Measurements from ENCODE around the gene OR51I1.

OR51I1 gene, protein sequence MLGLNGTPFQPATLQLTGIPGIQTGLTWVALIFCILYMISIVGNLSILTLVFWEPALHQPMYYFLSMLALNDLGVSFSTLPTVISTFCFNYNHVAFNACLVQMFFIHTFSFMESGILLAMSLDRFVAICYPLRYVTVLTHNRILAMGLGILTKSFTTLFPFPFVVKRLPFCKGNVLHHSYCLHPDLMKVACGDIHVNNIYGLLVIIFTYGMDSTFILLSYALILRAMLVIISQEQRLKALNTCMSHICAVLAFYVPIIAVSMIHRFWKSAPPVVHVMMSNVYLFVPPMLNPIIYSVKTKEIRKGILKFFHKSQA

DNA sequence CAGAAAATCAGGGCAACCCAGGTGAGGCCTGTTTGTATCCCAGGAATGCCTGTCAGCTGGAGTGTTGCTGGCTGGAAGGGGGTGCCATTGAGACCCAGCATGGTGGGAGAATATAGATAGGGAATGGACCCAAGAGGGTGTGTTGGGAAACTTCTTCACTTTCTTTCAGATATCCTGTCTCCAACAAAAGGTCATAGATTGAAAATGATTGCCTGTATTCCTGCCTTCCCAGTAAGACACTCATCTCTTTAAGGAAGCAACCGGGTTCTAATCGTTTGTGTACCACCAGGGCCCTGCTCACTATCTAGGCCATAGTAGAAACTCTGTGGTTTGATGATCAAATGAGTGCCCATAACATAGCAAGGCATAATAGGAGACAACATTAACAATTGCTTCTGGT lies at the start of gene OR51I1:
OR51I1 (minus strand) TSS at position 101 of the 400 bp plus-strand sequence; CDS start at position 101, 0 bp downstream.
- TF ChIP-seq CTCF (IDR thresholded peaks at IDR 0.05) (no peak), ZFX (IDR thresholded peaks at IDR 0.05; ENCODE audit: borderline replicate concordance) (no peak)
- H3K27ac ChIP-seq = no peak within 1 kb of the TSS

GRCh38 chr11:5489576-5490357 lies 48.5 kb upstream of the OR51I1 start:
- TF ChIP-seq CTCF (IDR thresholded peaks at IDR 0.05) (no peak), ZFX (IDR thresholded peaks at IDR 0.05; ENCODE audit: borderline replicate concordance) (no peak)
- no peak overlapping the region for H3K27ac ChIP-seq

GRCh38 chr11:5488798-5489399 lies 47.6 kb upstream of the OR51I1 start:
- no peak overlapping the region for H3K27ac ChIP-seq
- TF ChIP-seq ZFX (IDR thresholded peaks at IDR 0.05; ENCODE audit: borderline replicate concordance) (no peak), CTCF (IDR thresholded peaks at IDR 0.05) (no peak)

DNA sequence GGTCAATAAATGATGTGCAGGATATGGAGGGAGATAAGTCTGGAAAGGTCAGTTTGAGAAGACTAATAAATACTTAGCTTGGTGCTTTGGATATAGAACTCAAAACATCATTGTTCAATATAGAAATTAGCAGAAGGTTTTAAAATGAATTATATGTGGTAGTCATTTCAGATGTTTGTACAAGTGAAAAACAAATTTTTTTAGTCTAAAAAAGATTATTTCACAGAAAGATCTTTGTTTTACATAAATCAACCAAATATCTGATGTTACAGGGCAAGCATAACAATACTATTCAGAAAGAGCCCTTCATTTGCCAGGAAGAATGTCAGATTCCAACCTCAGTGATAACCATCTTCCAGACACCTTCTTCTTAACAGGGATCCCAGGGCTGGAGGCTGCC lies 47.1 kb upstream of the OR51I1 start, which contains the start of gene OR52D1:
OR52D1 (plus strand) TSS at position 301 of the 400 bp plus-strand sequence; CDS start at position 323, 22 bp downstream.
- TF ChIP-seq ZFX (IDR thresholded peaks at IDR 0.05; ENCODE audit: borderline replicate concordance) (no peak), CTCF (IDR thresholded peaks at IDR 0.05) (no peak)
- no peak within 1 kb of the TSS for H3K27ac ChIP-seq

DNA sequence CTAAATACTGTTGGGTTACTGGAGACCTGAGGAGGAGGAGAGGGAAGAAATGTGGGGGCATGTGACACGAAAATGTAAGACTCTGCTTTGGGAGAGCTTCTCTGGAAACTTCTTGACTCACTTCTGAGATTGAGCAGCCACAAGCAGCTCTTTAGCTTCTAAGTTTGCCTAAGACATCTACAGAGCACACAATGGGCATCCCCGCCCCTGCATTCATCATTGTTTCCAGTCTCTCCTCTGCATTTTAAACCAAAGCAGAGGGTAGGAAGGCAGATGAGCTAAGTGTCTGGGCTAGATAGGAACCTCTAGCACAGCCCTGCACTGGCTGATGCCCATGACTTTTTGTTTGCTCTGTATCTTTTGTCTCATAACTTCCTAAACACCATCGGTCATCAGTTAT lies 45.1 kb upstream of the OR51I1 start:
- TF ChIP-seq CTCF (IDR thresholded peaks at IDR 0.05) = no peak
- no peak overlapping the region for H3K27ac ChIP-seq

GRCh38 chr11:5486003-5486402 lies 44.7 kb upstream of the OR51I1 start:
- TF ChIP-seq CTCF (IDR thresholded peaks at IDR 0.05) (no peak), ZFX (IDR thresholded peaks at IDR 0.05; ENCODE audit: borderline replicate concordance) (no peak)
- no peak overlapping the region for H3K27ac ChIP-seq

All from 22Rv1 (cell line).